A549 (cell line): ENCODE data around the gene CYP19A1. TPM values are rescaled to one million over a fixed set of nuclear protein-coding genes. Genes with fewer than 3 reads are reported as not detected.
A peak's percentile ranks its signal among the peaks of the same experiment; 100 is the strongest.

ENCODE experiments used
- ATAC-seq, 2 experiments: fragments of 200-7000 bp in 1 of 2; fragments of >200 bp in 1 of 2; cut with Nextera tagmentation in 1 of 2; cut with Tn5 transposase in 1 of 2; 3 replicates each; pipeline versions ENCODE4 v1.8.0 to v1.9.1; 2018 to 2020; ENCODE audit warnings: mild to moderate bottlenecking in 1 of 2, moderate library complexity in 1 of 2
- CTCF ChIA-PET: fragments of 300-600 bp; sonication (Branson Sonifier 250); formaldehyde crosslinking; extraction: SDS; loops from one replicate; lab custom pipeline; 2021; ENCODE audit warnings: antibody characterized with exemption, inconsistent platforms; lab: Yijun Ruan, JAX
- POLR2A ChIA-PET: fragments of 350-600 bp; formaldehyde crosslinking; extraction: SDS; loops from one replicate; lab custom pipeline; 2021; ENCODE audit warnings: antibody characterized with exemption, inconsistent platforms; lab: Yijun Ruan, JAX
- DNase-seq, 2 experiments: peaks; one replicate each; pipeline versions ENCODE4 v3.0.0 to v3.0.0-alpha.2; 2011 to 2016; ENCODE audit warnings: low read depth in 1 of 2, low spot score in 1 of 2
- FAIRE-seq: peaks from 2 replicates; lab custom pipeline; 2011; peaks lifted over from hg19 to GRCh38; lab: Jason Lieb, UNC
- H3K27ac ChIP-seq, 2 experiments: fragments of >200 bp; sonication (Bioruptor Twin); formaldehyde crosslinking; 3 replicates each; pipeline ENCODE4 v1.5.1; 2016 to 2017
- H3K4me1 ChIP-seq: fragments of >200 bp; sonication (Bioruptor Twin); formaldehyde crosslinking; 3 replicates; pipeline ENCODE4 v1.6.1; 2016
- H3K4me2 ChIP-seq: fragments of >200 bp; sonication (Bioruptor Twin); formaldehyde crosslinking; 3 replicates; pipeline ENCODE4 v1.6.1; 2016
- H3K4me3 ChIP-seq: fragments of >200 bp; sonication (Bioruptor Twin); formaldehyde crosslinking; 3 replicates; pipeline ENCODE4 v1.5.1; 2016
- H3K9me3 ChIP-seq: fragments of >200 bp; sonication (Bioruptor Twin); formaldehyde crosslinking; 3 replicates; pipeline ENCODE4 v1.6.1; 2016
- EHF ChIP-seq: fragments of 250-450 bp; sonication (Bioruptor Pico); IDR thresholded peaks from 2 replicates; pipeline ENCODE4 v1.5.0; 2020; ENCODE audit warnings: mild to moderate bottlenecking
- EP300 ChIP-seq, 2 experiments: fragments of >200 bp; sonication (Bioruptor Twin); formaldehyde crosslinking; IDR thresholded peaks; 2 replicates in 1 of 2; 3 replicates in 1 of 2; pipeline ENCODE4 v1.6.1; 2016 to 2017
- ESRRA ChIP-seq: fragments of 150-350 bp; IDR thresholded peaks from 2 replicates; pipeline ENCODE4 v1.6.1; 2014; ENCODE audit warnings: mild to moderate bottlenecking, low read length, borderline replicate concordance
- JUNB ChIP-seq: fragments of >200 bp; sonication (Bioruptor Twin); formaldehyde crosslinking; IDR thresholded peaks from 2 replicates; pipeline ENCODE4 v1.6.1; 2016
- KDM1A ChIP-seq: fragments of 200-600 bp; sonication (generic); IDR thresholded peaks from 2 replicates; pipeline ENCODE4 v1.6.1; 2016; ENCODE audit warnings: low read depth, mild to moderate bottlenecking
- MAFK ChIP-seq: fragments of 450-650 bp; IDR thresholded peaks from 2 replicates; pipeline ENCODE4 v1.6.1; 2014; ENCODE audit not compliant: partially characterized antibody
- MAZ ChIP-seq: fragments of 150-350 bp; IDR thresholded peaks from 2 replicates; pipeline ENCODE4 v1.6.1; 2014; ENCODE audit warnings: antibody characterized with exemption, low read depth, low read length, borderline replicate concordance
- NFE2L2 ChIP-seq: fragments of 150-350 bp; conservative IDR thresholded peaks from 2 replicates; pipeline ENCODE4 v1.6.1; 2014; ENCODE audit warnings: low read length
- NR3C1 ChIP-seq: fragments of >200 bp; sonication (Bioruptor Twin); formaldehyde crosslinking; IDR thresholded peaks from 3 replicates; pipeline ENCODE4 v1.6.1; 2017
- PHF8 ChIP-seq: fragments of 200-600 bp; sonication (generic); IDR thresholded peaks from 2 replicates; pipeline ENCODE4 v1.6.1; 2016; ENCODE audit warnings: low read depth, mild to moderate bottlenecking, antibody characterized with exemption, moderate library complexity, borderline replicate concordance
- POLR2AphosphoS2 ChIP-seq: conservative IDR thresholded peaks from 2 replicates; pipeline ENCODE4 v1.6.1; 2012; ENCODE audit warnings: low read length, improper control_type of control experiment, inconsistent platforms
- RARB ChIP-seq: fragments of 250-450 bp; sonication (Bioruptor Pico); IDR thresholded peaks from 2 replicates; pipeline ENCODE4 v1.8.0; 2021; ENCODE audit warnings: mild to moderate bottlenecking, moderate library complexity
- RNF2 ChIP-seq: fragments of 200-600 bp; sonication (generic); IDR thresholded peaks from 2 replicates; pipeline ENCODE4 v1.6.1; 2016; ENCODE audit warnings: low read depth, mild to moderate bottlenecking, antibody characterized with exemption, moderate library complexity, borderline replicate concordance
- SREBF2 ChIP-seq: fragments of 450-650 bp; IDR thresholded peaks from 2 replicates; pipeline ENCODE4 v1.6.1; 2014; ENCODE audit warnings: mild to moderate bottlenecking, moderate library complexity
- TP53 ChIP-seq: fragments of 250-450 bp; sonication (Bioruptor Pico); IDR thresholded peaks from 2 replicates; pipeline ENCODE4 v1.5.0; 2021; ENCODE audit warnings: mild to moderate bottlenecking, moderate library complexity
- WGBS: methylation state at CpG from one replicate; pipeline ENCODE4 v1.1.6; 2017; ENCODE audit errors: missing lambda C conversion rate; 5-methylcytosine and 5-hydroxymethylcytosine counted together
- polyA plus RNA-seq, 4 experiments: library from polyadenylated mRNA; depleted of rRNA in 3 of 4; stranded (reverse); fragments of >200 nt; fragmentation: RNase III in 1 of 4; extraction: RNeasy Plus Mini Kit Qiagen cat#74134 plus additional on column Dnase treatment in 1 of 4; gene quantifications; 2 replicates in 3 of 4; 3 replicates in 1 of 4; pipeline ENCODE4 v1.2.3, GENCODE V29; 2011 to 2017
- TF ChIP-seq, protein P1 (sequence below): IDR thresholded peaks from 2 replicates; pipeline ENCODE4 v1.6.1; 2012; ENCODE audit warnings: low read depth, borderline replicate concordance
- TF ChIP-seq, protein P2 (sequence below): IDR thresholded peaks from 2 replicates; pipeline ENCODE4 v1.6.1; 2012
- TF ChIP-seq, protein P3 (sequence below): fragments of >200 bp; sonication (Bioruptor Twin); formaldehyde crosslinking; IDR thresholded peaks from 3 replicates; pipeline ENCODE4 v1.5.1; 2016
- TF ChIP-seq, protein P4 (sequence below): fragments of >200 bp; sonication (Bioruptor Twin); formaldehyde crosslinking; IDR thresholded peaks from 2 replicates; pipeline ENCODE4 v1.6.1; 2016
- TF ChIP-seq, protein P5 (sequence below): fragments of 150-350 bp; IDR thresholded peaks from 2 replicates; pipeline ENCODE4 v1.6.1; 2014; ENCODE audit warnings: low read depth, mild to moderate bottlenecking, low read length

CYP19A1 gene
- polyA plus RNA-seq, 2 of the 4 experiments (the other 2 are of a cell fraction), result 0.36 TPM; not detected in 1

DNA sequence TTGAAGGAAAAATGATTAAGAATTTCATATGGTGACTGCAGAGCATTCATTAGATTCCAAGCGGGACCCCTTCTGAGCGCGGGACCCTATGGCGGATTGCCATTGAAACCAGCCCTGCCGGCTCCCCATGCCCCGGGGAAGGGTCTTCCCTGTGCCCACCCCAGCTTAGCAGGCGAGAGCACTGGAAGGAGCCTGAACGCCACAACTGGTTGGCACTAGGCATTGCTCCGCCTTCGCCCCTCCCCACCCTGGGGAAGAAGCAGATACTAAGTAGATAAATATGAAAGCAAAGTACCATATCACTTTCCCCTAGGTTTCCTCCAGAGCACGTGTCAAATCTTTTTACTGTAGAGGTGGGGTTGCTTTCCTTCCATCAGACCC is 70.7 kb downstream of the CYP19A1 start:
- POLR2A ChIA-PET, result no interaction called here
- Histone ChIP-seq H3K27ac (peak overlapping the region in 1 of 2 experiments; percentile 65; a peak in 3 of 6 replicates), H3K9me3 (peaks cover under 1% of the 10 kb centered on the region; the same call in 1 of the 3 replicates), H3K4me3 (peak overlapping the region; percentile 44), H3K4me2 (peak overlapping the region; percentile 96), H3K4me1 (peaks cover 6% of the 10 kb centered on the region; the same call in 2 of the 3 replicates)
- peak in 1 of 2 experiments; percentile 62 for DNase-seq
- WGBS, result 4% methylated on average over 11 of the region's 11 CpGs
- CTCF ChIA-PET, result interaction anchor here (0.6 to 3.5 kb wide), 3 partner anchors 31 to 135 kb away, joined by 3 to 11 read pairs (median 4); no protein-coding TSS in a partner anchor
- no peak for TF ChIP-seq EHF (CRISPR knock-in tag)
- no peak for TF ChIP-seq NR3C1
- no peak for TF ChIP-seq ESRRA
- TF ChIP-seq, protein P1, sequence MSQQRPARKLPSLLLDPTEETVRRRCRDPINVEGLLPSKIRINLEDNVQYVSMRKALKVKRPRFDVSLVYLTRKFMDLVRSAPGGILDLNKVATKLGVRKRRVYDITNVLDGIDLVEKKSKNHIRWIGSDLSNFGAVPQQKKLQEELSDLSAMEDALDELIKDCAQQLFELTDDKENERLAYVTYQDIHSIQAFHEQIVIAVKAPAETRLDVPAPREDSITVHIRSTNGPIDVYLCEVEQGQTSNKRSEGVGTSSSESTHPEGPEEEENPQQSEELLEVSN, result no peak
- TF ChIP-seq RARB, result no peak
- ATAC-seq, result peak; percentile 61 to 82; a peak in 4 of 6 replicates
- no peak for FAIRE-seq

DNA sequence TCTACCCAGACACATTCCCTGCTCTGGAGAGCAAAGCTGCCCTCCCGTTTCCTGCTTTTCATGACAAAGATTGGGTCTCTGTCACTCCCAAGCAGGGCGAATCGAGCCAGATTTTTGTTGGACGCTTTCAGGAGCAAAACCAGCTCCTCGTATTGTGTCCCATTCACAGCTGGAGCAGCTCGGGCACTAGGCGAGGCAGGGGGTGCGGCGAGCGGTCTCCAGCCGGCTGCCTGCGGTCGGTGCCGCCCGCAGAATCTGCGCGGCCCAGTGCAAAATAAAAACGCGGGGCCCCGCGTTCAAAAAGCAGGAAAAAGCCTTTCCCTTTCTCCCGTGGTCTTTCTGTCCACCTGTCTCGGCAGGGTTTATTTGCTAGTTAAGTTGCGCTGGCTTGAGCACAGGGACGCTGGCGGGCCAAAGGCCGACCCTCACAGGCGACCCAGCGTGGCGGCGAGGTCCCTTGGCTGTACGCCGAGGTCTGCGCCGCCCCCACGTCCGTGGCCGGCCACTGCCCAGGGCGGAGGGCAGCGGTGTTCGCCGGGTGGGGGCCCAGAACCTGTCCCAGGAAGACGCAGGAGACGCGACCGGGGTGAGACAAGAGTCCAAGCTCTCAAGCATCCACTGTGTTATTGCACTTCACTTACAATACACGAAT is 71.2 kb downstream of the CYP19A1 start:
- no peak for DNase-seq
- ChIA-PET POLR2A (no interaction called here), CTCF (interaction anchor here (1.1 to 3.5 kb wide), 10 partner anchors 12 to 136 kb away, joined by 3 to 12 read pairs (median 4); no protein-coding TSS in a partner anchor)
- H3K4me2 ChIP-seq, result peak overlapping the region; percentile 96
- H3K27ac ChIP-seq, result peak overlapping the region in 1 of 2 experiments; percentile 65; a peak in 3 of 6 replicates
- FAIRE-seq, result no peak
- TF ChIP-seq, protein P1, result no peak
- TF ChIP-seq POLR2AphosphoS2, result no peak
- TF ChIP-seq, protein P2, sequence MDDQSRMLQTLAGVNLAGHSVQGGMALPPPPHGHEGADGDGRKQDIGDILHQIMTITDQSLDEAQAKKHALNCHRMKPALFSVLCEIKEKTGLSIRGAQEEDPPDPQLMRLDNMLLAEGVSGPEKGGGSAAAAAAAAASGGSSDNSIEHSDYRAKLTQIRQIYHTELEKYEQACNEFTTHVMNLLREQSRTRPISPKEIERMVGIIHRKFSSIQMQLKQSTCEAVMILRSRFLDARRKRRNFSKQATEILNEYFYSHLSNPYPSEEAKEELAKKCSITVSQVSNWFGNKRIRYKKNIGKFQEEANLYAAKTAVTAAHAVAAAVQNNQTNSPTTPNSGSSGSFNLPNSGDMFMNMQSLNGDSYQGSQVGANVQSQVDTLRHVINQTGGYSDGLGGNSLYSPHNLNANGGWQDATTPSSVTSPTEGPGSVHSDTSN, result no peak
- no peak for TF ChIP-seq TP53 (CRISPR knock-in tag)
- TF ChIP-seq, protein P3, sequence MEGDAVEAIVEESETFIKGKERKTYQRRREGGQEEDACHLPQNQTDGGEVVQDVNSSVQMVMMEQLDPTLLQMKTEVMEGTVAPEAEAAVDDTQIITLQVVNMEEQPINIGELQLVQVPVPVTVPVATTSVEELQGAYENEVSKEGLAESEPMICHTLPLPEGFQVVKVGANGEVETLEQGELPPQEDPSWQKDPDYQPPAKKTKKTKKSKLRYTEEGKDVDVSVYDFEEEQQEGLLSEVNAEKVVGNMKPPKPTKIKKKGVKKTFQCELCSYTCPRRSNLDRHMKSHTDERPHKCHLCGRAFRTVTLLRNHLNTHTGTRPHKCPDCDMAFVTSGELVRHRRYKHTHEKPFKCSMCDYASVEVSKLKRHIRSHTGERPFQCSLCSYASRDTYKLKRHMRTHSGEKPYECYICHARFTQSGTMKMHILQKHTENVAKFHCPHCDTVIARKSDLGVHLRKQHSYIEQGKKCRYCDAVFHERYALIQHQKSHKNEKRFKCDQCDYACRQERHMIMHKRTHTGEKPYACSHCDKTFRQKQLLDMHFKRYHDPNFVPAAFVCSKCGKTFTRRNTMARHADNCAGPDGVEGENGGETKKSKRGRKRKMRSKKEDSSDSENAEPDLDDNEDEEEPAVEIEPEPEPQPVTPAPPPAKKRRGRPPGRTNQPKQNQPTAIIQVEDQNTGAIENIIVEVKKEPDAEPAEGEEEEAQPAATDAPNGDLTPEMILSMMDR, result no peak
- H3K4me1 ChIP-seq, result peaks cover 6% of the 10 kb centered on the region; the same call in 2 of the 3 replicates
- WGBS, result 26% methylated on average over 45 of the region's 47 CpGs
- H3K9me3 ChIP-seq, result peaks cover 5% of the 10 kb centered on the region; the same call in 1 of the 3 replicates
- peak; percentile 22 to 66; a peak in 4 of 6 replicates for ATAC-seq
- peak overlapping the region; percentile 44 for H3K4me3 ChIP-seq

DNA sequence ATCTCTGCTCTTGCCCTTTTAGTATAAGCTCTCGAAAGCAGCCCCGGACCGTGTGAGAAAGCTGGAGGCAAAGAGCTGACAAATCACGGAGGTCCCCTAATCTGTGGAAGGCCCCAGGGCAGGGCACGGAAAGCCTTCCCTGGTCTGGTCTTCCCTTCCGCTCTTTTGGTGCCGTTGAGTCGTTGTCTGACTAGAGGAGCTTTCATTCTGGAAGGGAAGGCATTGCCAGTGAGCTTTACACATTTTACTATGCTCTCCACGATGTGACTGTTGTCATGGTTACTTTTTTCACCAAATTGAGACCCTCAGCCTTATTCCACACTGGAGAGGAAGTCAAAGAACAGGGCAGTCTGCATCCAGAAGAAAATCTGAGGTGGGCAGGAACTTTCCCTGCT is 71.7 kb downstream of the CYP19A1 start:
- no peak overlapping the region for H3K4me3 ChIP-seq
- ChIA-PET POLR2A (no interaction called here), CTCF (interaction anchor here (1.1 to 3.5 kb wide), 12 partner anchors 9 to 136 kb away, joined by 3 to 12 read pairs (median 4); no protein-coding TSS in a partner anchor)
- peak in 1 of 2 experiments; percentile 9; a peak in 1 of 6 replicates for ATAC-seq
- no peak overlapping the region for H3K4me2 ChIP-seq
- TF ChIP-seq RARB (no peak), MAFK (no peak), RNF2 (no peak), EP300 (IDR thresholded peaks at IDR 0.05) (no peak), KDM1A (no peak), PHF8 (no peak), JUNB (no peak), NFE2L2 (no peak), MAZ (no peak), SREBF2 (no peak)
- TF ChIP-seq, protein P4, sequence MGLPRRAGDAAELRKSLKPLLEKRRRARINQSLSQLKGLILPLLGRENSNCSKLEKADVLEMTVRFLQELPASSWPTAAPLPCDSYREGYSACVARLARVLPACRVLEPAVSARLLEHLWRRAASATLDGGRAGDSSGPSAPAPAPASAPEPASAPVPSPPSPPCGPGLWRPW, result no peak
- TF ChIP-seq, protein P5, sequence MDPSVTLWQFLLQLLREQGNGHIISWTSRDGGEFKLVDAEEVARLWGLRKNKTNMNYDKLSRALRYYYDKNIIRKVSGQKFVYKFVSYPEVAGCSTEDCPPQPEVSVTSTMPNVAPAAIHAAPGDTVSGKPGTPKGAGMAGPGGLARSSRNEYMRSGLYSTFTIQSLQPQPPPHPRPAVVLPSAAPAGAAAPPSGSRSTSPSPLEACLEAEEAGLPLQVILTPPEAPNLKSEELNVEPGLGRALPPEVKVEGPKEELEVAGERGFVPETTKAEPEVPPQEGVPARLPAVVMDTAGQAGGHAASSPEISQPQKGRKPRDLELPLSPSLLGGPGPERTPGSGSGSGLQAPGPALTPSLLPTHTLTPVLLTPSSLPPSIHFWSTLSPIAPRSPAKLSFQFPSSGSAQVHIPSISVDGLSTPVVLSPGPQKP, result no peak
- TF ChIP-seq, all 56 proteins: peak for 0
- no peak for FAIRE-seq
- no peak for DNase-seq
- H3K9me3 ChIP-seq, result peaks cover 7% of the 10 kb centered on the region; the same call in 2 of the 3 replicates
- 77% methylated on average over 9 of the region's 9 CpGs for WGBS
- peaks cover 6% of the 10 kb centered on the region; the same call in 2 of the 3 replicates for H3K4me1 ChIP-seq
- H3K27ac ChIP-seq, result no peak overlapping the region
